Measurements from ENCODE around the gene CCNI2. TPM values are rescaled to one million over a fixed set of nuclear protein-coding genes. Genes with fewer than 3 reads are reported as not detected.
A peak's percentile ranks its signal among the peaks of the same experiment; 100 is the strongest.

CCNI2 gene
- total RNA-seq, 6 experiments from 2014 or later: not detected

GRCh38 chr5:132718544-132719312 is 28.5 kb upstream of the CCNI2 start:
- Mint-ChIP-seq H3K36me3 (ENCODE audit: low read depth) (no peaks in the 10 kb centered on the region; the same call in 1 of the 2 replicates), H3K27me3 (ENCODE audit: insufficient read depth) (no peaks in the 10 kb centered on the region)

GRCh38 chr5:132725745-132726144 is 21.5 kb upstream of the CCNI2 start:
- no peak overlapping the region for H3K27ac Mint-ChIP-seq
- H3K9me3 Mint-ChIP-seq: no peaks in the 10 kb centered on the region
- H3K4me3 Mint-ChIP-seq: no peak overlapping the region
- peaks cover 8% of the 10 kb centered on the region for H3K36me3 Mint-ChIP-seq (ENCODE audit: low read depth)
- DNase-seq: no peak
- no peak for TF ChIP-seq CTCF (IDR thresholded peaks at IDR 0.05)
- H3K4me1 Mint-ChIP-seq (ENCODE audit: low read depth): no peaks in the 10 kb centered on the region
- no peaks in the 10 kb centered on the region for H3K27me3 Mint-ChIP-seq (ENCODE audit: insufficient read depth)

More at GRCh38 chr5:132718544-132719312, 28.5 kb upstream of the CCNI2 start:
- H3K4me3 Mint-ChIP-seq: no peak overlapping the region
- H3K27ac Mint-ChIP-seq: peak overlapping the region; percentile 36; the same call in 1 of the 2 replicates
- H3K9me3 Mint-ChIP-seq: no peaks in the 10 kb centered on the region
- no peak for TF ChIP-seq CTCF (IDR thresholded peaks at IDR 0.05)
- DNase-seq: no peak
- peaks cover 9% of the 10 kb centered on the region for H3K4me1 Mint-ChIP-seq (ENCODE audit: low read depth)

GRCh38 chr5:132729896-132730295 is 17.3 kb upstream of the CCNI2 start:
- H3K27me3 Mint-ChIP-seq (ENCODE audit: insufficient read depth): no peaks in the 10 kb centered on the region
- no peaks in the 10 kb centered on the region for H3K9me3 Mint-ChIP-seq
- no peaks in the 10 kb centered on the region for H3K4me1 Mint-ChIP-seq (ENCODE audit: low read depth)
- no peak for TF ChIP-seq CTCF (IDR thresholded peaks at IDR 0.05)
- H3K4me3 Mint-ChIP-seq: no peak overlapping the region
- DNase-seq: no peak
- H3K36me3 Mint-ChIP-seq (ENCODE audit: low read depth): no peaks in the 10 kb centered on the region
- H3K27ac Mint-ChIP-seq: no peak overlapping the region

- Mint-ChIP-seq H3K36me3 (ENCODE audit: low read depth) (no peaks in the 10 kb centered on the region), H3K4me3 (no peak overlapping the region), H3K27ac (no peak overlapping the region), H3K9me3 (no peaks in the 10 kb centered on the region), H3K27me3 (ENCODE audit: insufficient read depth) (no peaks in the 10 kb centered on the region), H3K4me1 (ENCODE audit: low read depth) (peaks cover 28% of the 10 kb centered on the region)
- TF ChIP-seq CTCF (IDR thresholded peaks at IDR 0.05): no peak
- DNase-seq: no peak
These were observed 13.6 kb upstream of the CCNI2 start for GRCh38 chr5:132733499-132734148.

- Mint-ChIP-seq H3K9me3 (no peaks in the 10 kb centered on the region), H3K4me3 (no peak overlapping the region), H3K27ac (no peak overlapping the region), H3K27me3 (ENCODE audit: insufficient read depth) (no peaks in the 10 kb centered on the region), H3K36me3 (ENCODE audit: low read depth) (no peaks in the 10 kb centered on the region), H3K4me1 (ENCODE audit: low read depth) (peaks cover 31% of the 10 kb centered on the region)
- no peak for DNase-seq
- no peak for TF ChIP-seq CTCF (IDR thresholded peaks at IDR 0.05)
These were observed 12.5 kb upstream of the CCNI2 start for GRCh38 chr5:132734687-132735086.

Measured in HFFc6 (cell line).